ENCODE measurements around the gene PAM.
A peak's percentile ranks its signal among the peaks of the same experiment; 100 is the strongest.
"Not testable (repeated sequence)": the region's sequence is repeated elsewhere in the genome, so short reads cannot be mapped to it uniquely, and the experiment has no call there.

PAM gene

GRCh38 chr5:102996011-102996575 lies 241.0 kb downstream of the PAM start:
- DNase-seq (ENCODE audit: low read depth, low spot score): no peak

- DNase-seq (ENCODE audit: low read depth, low spot score): no peak
Measured at GRCh38 chr5:102998224-102998623, 243.1 kb downstream of the PAM start.

- DNase-seq (ENCODE audit: low read depth, low spot score): no peak
Measured at GRCh38 chr5:102999191-102999590, 244.1 kb downstream of the PAM start.

DNA sequence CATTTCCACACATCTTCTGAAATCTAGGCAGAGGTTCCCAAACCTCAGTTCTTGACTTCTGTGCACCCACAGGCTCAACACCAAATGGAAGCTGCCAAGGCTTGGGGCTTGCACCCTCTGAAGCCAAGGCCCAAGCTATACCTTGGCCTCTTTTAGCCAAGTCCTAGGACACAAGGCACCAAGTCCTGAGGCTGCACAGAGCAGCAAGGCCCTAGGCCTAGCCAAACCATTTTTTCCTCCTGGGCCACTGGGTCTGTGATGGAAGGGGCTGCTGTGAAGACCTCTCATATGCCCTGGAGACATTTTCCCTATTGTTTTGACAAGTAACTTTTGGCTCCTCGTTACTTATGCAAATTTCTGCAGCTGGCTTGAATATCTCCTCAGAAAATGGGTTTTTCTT lies 244.5 kb downstream of the PAM start:
- not testable (repeated sequence) for DNase-seq (ENCODE audit: low read depth, low spot score)

DNA sequence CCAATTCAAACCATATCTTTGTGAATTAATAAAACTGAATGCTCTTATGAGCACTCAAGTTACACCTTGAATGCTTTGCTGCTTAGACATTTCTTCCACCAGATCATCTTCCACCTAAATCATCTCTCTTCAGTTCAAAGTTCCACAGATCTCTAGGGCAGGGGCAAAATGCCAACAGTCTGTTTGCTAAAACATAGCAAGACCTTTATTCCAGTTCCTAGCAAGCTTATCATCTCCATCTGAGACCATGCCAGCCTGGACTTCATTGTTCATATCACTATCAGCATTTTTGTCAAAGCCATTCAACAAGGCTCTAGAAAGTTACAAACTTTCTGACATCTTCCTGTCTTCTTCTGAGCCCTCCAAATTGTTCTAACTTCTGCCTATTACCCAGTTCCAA lies 245.0 kb downstream of the PAM start:
- DNase-seq (ENCODE audit: low read depth, low spot score): no peak

- no peak for DNase-seq (ENCODE audit: low read depth, low spot score)
Measured at GRCh38 chr5:103003872-103004271, 248.8 kb downstream of the PAM start.

GRCh38 chr5:103005276-103005675 lies 250.2 kb downstream of the PAM start:
- DNase-seq (ENCODE audit: low read depth, low spot score): no peak

GRCh38 chr5:103006921-103007320 lies 251.8 kb downstream of the PAM start:
- no peak for DNase-seq (ENCODE audit: low read depth, low spot score)

DNA sequence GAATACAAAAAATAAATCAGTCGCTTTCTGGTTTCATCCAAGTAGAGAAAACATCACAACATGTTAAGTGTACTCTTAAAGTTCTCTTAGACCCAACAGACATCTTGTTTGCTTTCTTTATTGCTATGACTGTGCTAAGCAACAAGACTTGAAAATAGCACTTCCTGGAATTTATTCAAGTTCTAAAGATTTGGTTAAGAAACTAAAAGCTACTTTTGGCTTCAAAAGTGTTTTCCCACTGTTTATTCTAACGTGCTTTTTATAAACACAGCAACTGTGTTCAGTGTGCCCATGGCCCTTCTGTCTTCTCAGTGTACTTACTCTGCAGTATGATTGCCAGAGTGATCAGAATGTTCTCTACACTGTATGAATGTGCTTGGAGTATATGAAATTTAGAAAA lies 255.1 kb downstream of the PAM start:
- no peak for DNase-seq (ENCODE audit: low read depth, low spot score)

GRCh38 chr5:103013933-103014552 lies 258.9 kb downstream of the PAM start:
- DNase-seq (ENCODE audit: low read depth, low spot score): no peak

DNA sequence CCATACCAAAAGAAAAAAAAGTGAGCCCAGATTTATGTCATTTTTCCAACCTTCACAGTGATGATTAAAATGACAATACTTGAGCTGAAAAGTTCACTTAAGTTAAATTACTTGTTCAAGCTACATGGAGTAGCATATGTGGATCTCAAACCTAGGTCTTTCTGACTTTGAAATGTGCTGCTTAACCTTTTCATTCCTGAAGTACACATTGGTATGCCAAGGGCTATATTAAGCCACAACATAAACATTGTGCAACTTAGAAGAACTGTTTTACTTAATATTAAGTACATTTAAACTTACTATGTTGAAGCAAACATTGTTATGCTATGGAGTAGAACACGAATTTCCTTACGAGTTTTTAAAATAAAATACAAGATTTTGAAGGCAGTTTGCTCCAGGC lies 259.9 kb downstream of the PAM start:
- DNase-seq (ENCODE audit: low read depth, low spot score): peak; percentile 13

GRCh38 chr5:103016167-103016566 lies 261.1 kb downstream of the PAM start:
- no peak for DNase-seq (ENCODE audit: low read depth, low spot score)

GRCh38 chr5:103019804-103020203 lies 264.7 kb downstream of the PAM start:
- DNase-seq (ENCODE audit: low read depth, low spot score): no peak

GRCh38 chr5:103021314-103021713 lies 266.2 kb downstream of the PAM start:
- no peak for DNase-seq (ENCODE audit: low read depth, low spot score)

DNA sequence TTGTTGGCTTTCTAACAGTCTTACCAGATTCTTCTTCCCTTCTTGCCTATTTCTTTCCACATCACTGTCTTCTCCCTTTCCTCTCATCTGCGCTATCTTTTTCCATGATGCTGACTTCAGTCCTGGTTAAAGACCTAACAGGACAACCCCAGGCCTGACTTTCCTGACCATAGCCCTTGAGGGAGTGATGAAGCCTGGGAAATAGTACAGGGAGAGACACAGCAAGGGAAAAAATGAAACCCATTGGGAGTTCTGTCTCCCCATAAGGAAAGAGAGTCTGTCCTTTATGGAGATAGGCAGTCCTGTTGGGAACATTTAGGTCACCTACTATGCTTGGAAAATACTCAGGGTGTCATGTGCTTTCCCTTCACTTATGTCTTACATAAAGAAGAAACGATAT lies 272.2 kb downstream of the PAM start:
- DNase-seq (ENCODE audit: low read depth, low spot score): no peak

DNA sequence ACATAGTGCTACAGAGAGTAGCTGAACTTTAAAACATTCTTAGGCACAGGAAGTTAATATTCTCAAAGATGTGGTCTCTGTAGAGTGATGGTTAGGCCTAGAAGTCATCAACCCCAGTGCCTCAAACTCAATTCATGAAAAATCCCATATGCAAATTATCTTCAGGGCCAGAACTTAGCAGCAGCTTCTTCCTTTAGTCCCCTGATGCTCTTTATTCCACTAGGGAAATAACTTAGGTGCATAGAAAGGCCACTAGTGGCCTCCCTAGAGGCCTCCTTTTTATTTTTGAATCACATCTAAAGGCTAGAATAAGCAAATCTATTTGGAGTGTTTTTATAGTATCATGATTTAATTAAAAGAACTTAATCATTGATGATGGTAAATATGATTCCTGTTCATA lies 276.5 kb downstream of the PAM start:
- no peak for DNase-seq (ENCODE audit: low read depth, low spot score)

DNA sequence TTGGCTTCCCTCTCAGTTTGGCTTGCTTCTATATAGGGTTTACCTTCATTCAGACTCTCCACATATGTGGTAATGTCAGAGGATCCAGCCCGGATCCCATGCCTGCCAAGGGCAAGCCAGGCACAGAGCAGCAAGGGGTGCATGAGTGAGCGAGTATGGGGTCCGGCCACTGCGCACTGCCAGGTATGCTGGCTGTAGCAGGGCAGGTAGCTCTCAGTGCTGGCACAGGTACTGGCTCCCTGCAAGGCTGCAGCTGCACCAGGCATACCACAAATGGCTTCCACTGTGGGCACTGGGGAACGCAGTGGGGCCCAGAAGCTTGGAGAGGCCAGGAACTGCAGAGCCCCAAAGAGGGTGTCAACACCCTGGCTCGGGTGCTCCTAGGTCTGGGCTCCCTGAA lies 278.6 kb downstream of the PAM start:
- DNase-seq (ENCODE audit: low read depth, low spot score): no peak

GRCh38 chr5:103034662-103035392 lies 279.7 kb downstream of the PAM start:
- DNase-seq (ENCODE audit: low read depth, low spot score): no peak

DNA sequence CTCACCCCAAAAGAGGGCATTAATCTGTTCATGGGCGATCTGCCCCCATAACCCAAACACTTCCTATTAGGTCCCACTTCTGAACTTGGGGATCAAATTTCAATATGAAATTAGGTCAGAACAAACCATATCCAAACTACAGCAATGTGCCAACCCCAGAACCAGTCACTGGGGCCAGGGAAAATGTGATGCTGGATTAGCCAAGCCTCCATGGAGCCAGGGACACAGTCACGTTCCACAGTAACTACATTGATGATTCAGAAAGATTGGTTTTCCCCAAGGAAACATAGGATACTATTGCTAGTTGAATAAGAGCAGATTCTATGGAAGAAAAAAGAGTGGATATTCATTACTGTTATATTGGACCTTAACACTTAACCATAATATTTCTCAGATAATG lies 280.6 kb downstream of the PAM start:
- DNase-seq (ENCODE audit: low read depth, low spot score): no peak

DNA sequence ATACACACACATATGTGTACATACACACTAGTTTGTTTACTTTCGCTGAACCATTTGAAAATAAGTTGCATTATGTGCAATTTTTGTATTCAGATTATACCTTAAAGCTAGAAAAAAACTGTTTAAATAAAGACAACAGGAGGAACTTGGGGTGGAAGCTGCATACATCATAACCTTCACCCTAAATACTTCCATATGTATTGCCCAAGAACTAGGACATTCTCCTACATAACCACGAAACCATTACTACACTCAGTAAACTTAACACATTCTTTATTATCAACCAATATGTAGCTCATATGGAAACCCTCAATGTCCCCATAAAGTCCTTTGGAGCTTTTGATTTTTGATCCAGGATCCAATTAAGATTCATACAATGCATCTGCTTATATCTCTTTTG lies 281.5 kb downstream of the PAM start:
- no peak for DNase-seq (ENCODE audit: low read depth, low spot score)

GRCh38 chr5:103037673-103038455 lies 282.8 kb downstream of the PAM start:
- no peak for DNase-seq (ENCODE audit: low read depth, low spot score)

DNA sequence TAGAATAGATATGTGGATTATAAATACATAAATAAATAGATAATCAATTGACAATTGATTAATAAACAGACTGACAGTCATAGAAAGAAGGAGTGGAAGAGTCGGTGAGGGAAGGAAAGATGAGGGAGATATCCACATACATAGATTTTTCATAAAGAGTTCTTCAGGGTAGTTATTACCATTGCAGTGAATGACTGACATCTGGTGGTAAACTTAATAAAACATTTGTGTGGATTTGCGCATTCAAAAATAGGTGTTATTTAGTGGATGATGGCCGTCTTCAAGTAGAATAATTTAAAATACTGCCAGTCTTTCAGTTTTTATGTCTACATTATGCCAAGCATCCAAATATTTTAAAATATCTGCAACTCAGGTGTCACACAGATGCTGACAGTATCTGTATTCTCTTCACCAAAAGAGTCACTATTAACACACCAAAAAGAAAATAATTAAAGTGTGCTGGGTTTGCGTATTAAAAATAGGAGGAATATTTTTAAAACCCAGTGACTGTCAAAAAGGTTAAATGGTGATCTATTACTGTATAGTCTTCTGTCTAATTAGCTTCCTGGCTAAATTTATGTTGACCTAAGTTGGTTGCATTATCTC lies 286.1 kb downstream of the PAM start:
- peak; percentile 24 for DNase-seq (ENCODE audit: low read depth, low spot score)
